GM12892 (cell line): ENCODE measurements around the gene ZNF776.
"Not testable (repeated sequence)": the region's sequence is repeated elsewhere in the genome, so short reads cannot be mapped to it uniquely, and the experiment has no call there.

ENCODE experiments used
- DNase-seq: peaks from one replicate; pipeline ENCODE4 v3.0.0; 2011; ENCODE audit not compliant: insufficient read length
- FAIRE-seq: peaks from 2 replicates; lab custom pipeline; 2011; peaks lifted over from hg19 to GRCh38; lab: Jason Lieb, UNC
- POLR2A ChIP-seq: IDR thresholded peaks from 2 replicates; pipeline ENCODE4 v1.6.1; 2011; ENCODE audit warnings: low read depth, low read length, control low read depth
- POLR2AphosphoS5 ChIP-seq: IDR thresholded peaks from 2 replicates; pipeline ENCODE4 v1.6.1; 2011; ENCODE audit warnings: low read depth, low read length, control low read depth
- TAF1 ChIP-seq: IDR thresholded peaks from 2 replicates; pipeline ENCODE4 v1.6.1; 2011; ENCODE audit warnings: low read depth, mild to moderate bottlenecking, control low read depth, low read length, borderline replicate concordance

The ZNF776 gene

DNA sequence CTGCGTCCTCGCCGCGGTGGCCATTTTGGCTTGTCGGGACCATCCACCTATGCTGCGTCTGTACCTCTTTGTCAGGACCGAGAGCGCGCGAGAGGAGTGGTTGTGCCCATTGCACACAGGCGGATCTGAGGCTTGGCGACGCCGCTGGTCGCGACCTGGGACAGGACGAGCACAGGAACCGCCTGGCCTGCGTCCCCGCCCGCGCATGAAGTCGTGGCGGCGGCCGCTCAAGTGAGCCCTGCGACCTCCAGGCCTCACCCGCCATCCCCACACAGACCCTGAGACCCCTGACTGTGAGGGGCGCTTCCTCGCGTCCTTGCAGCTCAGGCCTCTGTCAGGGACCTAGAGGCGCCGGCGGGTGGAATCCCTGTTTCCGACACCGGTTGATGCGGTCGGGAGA lies 39.7 kb downstream of the ZNF776 start:
- no peak for TF ChIP-seq POLR2AphosphoS5
- TF ChIP-seq POLR2A, result no peak
- TF ChIP-seq TAF1, result no peak
- FAIRE-seq, result no peak
- DNase-seq, result no peak

DNA sequence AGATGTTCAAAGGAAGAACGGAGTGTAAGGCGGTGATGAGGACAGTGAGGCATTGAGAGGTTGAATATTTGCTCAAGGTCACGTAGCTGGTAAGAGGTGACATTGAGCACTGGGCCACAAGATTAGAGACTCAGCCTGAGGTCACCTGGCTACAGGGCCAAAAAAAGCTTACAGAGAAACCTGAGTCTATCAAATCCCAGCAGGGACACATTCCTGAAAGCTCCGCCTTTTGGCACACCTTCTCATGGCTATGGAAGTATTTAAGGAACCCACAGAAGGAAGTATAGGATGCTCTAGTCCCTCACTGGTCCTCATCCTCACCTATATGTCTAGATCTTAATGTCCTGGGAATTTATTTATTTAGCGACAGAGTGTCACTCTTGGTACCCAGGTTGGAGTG lies 40.3 kb downstream of the ZNF776 start:
- TF ChIP-seq TAF1 (no peak), POLR2AphosphoS5 (no peak), POLR2A (no peak)
- DNase-seq (no peak), FAIRE-seq (no peak)

GRCh38 chr19:57788114-57788692 lies 41.6 kb downstream of the ZNF776 start:
- FAIRE-seq (no peak), DNase-seq (no peak)
- no peak for TF ChIP-seq TAF1
- TF ChIP-seq POLR2AphosphoS5, result no peak
- no peak for TF ChIP-seq POLR2A

- no peak for FAIRE-seq
- TF ChIP-seq TAF1 (no peak), POLR2AphosphoS5 (no peak), POLR2A (no peak)
- no peak for DNase-seq
These were observed 42.7 kb downstream of the ZNF776 start for GRCh38 chr19:57789288-57789687.

DNA sequence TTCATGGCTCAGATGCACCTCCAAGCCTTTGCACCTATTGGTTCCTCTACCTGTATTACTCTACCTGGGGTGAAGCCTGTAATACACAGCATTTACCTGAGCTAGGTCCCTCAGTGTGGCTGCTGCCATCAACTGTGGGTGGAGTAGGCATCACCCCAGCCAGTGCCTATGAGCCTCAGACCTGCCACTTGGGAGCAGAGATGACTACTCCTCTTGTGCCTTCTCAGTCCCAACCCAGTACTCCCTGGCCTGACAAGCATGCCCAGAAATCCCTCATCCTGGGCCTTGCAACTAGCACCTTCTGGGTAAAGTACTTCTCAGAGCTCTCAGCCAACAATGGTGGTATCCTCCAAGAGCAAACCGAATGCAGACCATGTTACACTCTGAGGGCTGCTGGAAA lies 50.0 kb downstream of the ZNF776 start:
- DNase-seq, FAIRE-seq: not testable (repeated sequence)

- TF ChIP-seq POLR2A (no peak), POLR2AphosphoS5 (no peak), TAF1 (no peak)
- DNase-seq (no peak), FAIRE-seq (no peak)
These were observed 54.1 kb downstream of the ZNF776 start for GRCh38 chr19:57800696-57801095.

GRCh38 chr19:57802269-57802668 lies 55.7 kb downstream of the ZNF776 start:
- FAIRE-seq (no peak), DNase-seq (no peak)
- TF ChIP-seq POLR2A, result no peak
- no peak for TF ChIP-seq POLR2AphosphoS5
- no peak for TF ChIP-seq TAF1

DNA sequence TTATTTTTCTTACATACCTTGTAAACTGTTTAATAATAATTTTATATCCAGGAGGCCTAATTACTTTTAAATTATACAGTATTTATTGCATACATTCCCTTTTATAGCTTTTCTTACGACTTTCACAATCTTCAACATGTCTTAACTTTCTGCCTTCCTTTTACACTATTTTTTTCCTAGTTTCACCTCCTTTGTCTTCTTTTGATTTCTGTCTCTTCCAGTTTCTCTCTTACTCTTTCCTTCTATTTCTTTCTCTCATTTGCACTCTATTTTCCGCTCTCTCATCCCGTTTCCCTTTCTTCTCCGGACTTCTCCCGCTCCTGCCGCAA lies 56.6 kb downstream of the ZNF776 start:
- FAIRE-seq (no peak), DNase-seq (no peak)
- TF ChIP-seq POLR2AphosphoS5 (no peak), TAF1 (no peak), POLR2A (no peak)

- FAIRE-seq (no peak), DNase-seq (no peak)
- TF ChIP-seq TAF1 (no peak), POLR2A (no peak), POLR2AphosphoS5 (no peak)
These were observed 57.1 kb downstream of the ZNF776 start for GRCh38 chr19:57803594-57804325.

DNA sequence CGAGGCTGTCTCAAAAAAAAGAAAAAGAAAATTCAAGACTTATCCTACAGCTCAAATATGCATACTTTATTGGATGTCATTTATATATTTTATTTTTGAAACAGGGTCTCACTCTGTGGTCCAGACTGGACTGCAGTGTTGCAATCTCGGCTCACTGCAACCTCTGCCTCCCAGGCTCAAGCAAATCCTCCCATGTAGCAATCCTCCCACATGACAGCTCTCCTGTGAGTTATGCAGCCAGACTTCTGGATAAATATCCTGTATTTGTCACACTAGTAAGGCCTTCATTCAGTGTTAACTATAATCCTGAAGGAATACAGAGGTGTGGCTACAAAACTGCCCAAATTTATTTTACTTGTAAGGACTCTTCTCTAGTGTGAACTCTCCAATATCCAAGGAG lies 60.9 kb downstream of the ZNF776 start:
- no peak for FAIRE-seq
- DNase-seq, result no peak
- TF ChIP-seq POLR2A, result no peak
- no peak for TF ChIP-seq POLR2AphosphoS5
- TF ChIP-seq TAF1, result no peak
